Adipose tissue (tissue), 3 donors: Measurements from ENCODE around the gene ENOSF1. TPM values are rescaled to one million over a fixed set of nuclear protein-coding genes. Genes with fewer than 3 reads are reported as not detected.

Source experiments
- H3K27ac ChIP-seq: one replicate; pipeline ENCODE4 v1.5.1; 2013; ENCODE audit warnings: low read depth, low read length
- WGBS, 3 donors: extraction: QIAGEN DNeasy Blood & Tissue Kit; methylation state at CpG; one replicate each; pipeline ENCODE4 v1.1.7; 2013; 5-methylcytosine and 5-hydroxymethylcytosine counted together
- polyA plus RNA-seq, 3 donors: library from polyadenylated mRNA; stranded (reverse); fragments of 200-250 nt; gene quantifications; one replicate each; pipeline ENCODE4 v1.2.3, GENCODE V29; 2013
- donor health status: healthy with polysubstance abuse.
- donor health status: Bipolar disorder and iron deficiency.
- donor health status: healthy.

ENOSF1 gene
- polyA plus RNA-seq, 3 donors = 24.5 to 32.2 (median 27.7) TPM

GRCh38 chr18:655445-655844 is 57.0 kb downstream of the ENOSF1 start:
- WGBS, 3 donors = 88 to 92% (median 90%) methylated on average over 6 of the region's 6 CpGs
- no peak overlapping the region for H3K27ac ChIP-seq

GRCh38 chr18:654601-655000 is 57.8 kb downstream of the ENOSF1 start:
- no peak overlapping the region for H3K27ac ChIP-seq
- 94 to 97% (median 95%) methylated on average over 4 of the region's 4 CpGs for WGBS, 3 donors

DNA sequence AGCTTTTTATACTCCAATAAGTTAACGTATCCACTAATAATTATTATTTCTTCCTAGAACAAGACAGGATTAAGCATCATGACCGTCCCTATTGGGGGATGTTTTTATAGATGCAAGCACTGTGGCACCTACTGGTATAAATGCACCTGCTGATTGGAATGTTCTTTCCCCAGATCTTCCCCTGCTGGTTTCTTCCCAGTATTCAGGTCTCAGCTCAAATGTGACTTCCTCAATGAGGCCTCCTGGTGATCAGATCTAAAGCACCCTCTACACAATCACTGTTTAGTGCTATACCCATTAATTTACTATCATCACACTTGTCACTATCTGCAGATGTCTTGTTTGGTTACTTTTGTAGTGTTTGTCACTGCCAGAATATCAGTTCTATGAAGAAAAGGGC is 58.9 kb downstream of the ENOSF1 start:
- WGBS, 3 donors = 92 to 95% (median 95%) methylated on average over 2 of the region's 2 CpGs

GRCh38 chr18:652131-652530 is 60.3 kb downstream of the ENOSF1 start:
- WGBS, 3 donors = 65 to 86% (median 72%) methylated on average over 4 of the region's 4 CpGs
- H3K27ac ChIP-seq = no peak overlapping the region

More for the DNA sequence above, 58.9 kb downstream of the ENOSF1 start:
- no peak overlapping the region for H3K27ac ChIP-seq

DNA sequence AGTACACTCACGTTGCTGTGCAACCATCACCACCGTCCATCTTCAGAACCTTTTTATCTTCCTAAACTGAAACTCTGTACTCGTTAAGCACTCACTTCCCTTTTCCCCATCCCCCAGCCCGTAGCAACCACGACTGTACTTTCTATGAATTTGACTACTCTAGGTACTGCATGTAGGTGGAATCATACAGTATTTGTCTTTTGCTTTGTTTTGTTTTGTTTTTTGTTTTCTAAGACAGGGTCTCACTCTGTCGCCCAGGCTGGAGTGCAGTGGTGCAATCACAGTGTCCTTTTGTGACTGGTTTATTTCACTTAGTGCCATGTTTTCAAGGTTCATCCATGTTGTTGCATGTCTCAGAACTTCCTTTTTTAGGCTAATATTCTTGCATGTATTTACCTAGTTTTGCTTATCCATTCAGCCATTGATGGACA is 62.0 kb downstream of the ENOSF1 start:
- 32 to 67% (median 40%) methylated on average over 6 of the region's 6 CpGs for WGBS, 3 donors
- H3K27ac ChIP-seq = no peak overlapping the region

DNA sequence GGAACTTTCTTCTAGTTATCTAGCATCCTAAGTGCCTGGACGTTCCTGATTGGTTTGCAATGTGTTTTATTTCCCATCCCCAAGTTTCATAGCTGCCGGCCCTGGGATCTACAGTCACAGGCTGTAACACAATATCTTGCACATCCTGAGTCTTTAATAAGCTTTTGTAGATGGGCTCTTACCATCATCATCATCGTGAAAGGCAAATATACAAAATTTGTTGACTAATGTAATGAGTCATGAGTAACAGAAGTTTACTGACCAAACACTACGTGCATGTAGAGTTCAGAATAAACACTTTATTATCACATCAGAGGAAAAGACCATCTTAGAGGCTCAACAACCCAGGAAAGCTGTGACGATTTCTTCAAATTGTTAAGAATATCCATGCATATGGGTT is 63.1 kb downstream of the ENOSF1 start:
- no peak overlapping the region for H3K27ac ChIP-seq
- 67 to 85% (median 83%) methylated on average over 5 of the region's 5 CpGs for WGBS, 3 donors

DNA sequence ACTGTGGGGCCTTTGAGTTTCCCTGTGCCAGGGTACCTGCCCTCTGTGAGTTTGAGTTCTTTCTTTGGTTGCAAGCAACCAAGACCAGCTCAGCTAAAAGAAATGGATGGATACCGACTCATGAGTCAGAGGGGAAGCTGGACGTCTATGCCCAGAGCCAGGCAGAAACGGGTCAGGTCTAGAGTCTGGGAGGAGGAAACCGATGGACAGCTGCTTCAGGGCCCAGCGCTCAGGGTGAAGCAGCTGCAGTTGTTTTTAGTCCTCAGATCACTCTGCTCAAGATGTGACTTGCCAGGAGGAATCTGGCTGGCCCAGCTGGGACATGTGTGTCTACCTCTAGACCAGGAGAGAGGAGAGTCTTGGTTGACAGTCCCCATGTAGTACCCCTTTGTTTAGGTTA is 65.1 kb downstream of the ENOSF1 start:
- H3K27ac ChIP-seq = no peak overlapping the region
- WGBS, 3 donors = 86 to 89% (median 88%) methylated on average over 5 of the region's 5 CpGs

- H3K27ac ChIP-seq = no peak overlapping the region
- 44 to 52% (median 48%) methylated on average over 2 of the region's 2 CpGs for WGBS, 3 donors
These were observed 67.9 kb downstream of the ENOSF1 start for GRCh38 chr18:644395-645004.

GRCh38 chr18:641224-641623 is 71.2 kb downstream of the ENOSF1 start:
- H3K27ac ChIP-seq = no peak overlapping the region
- WGBS, 3 donors = 89 to 96% (median 92%) methylated on average over 6 of the region's 6 CpGs

- no peak overlapping the region for H3K27ac ChIP-seq
- 52 to 75% (median 72%) methylated on average over 8 of the region's 8 CpGs for WGBS, 3 donors
These were observed 77.3 kb downstream of the ENOSF1 start for GRCh38 chr18:635171-635570.

DNA sequence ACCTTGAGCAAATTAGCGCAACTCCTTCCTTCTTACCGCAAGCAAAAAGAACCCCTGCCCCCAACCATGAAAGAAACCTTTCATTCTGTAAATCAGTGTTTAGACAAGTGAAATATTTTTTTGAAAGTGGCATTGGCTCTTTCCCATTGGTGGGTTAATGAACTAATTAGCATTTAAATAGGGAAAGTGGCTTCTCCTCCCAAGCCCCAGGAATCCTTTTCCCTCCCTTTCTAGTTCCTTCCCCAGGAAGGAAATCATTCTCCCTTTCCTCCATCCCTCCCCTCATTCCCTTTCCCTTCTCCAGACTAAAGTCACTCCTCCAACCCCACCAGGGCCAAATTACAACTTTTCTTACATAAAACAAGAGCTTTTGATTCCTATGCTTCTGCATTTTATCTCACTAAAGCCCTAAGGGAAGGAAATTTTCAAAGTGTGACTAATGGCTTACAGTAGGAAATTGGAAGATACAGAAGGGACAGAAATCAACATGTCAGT is 77.8 kb downstream of the ENOSF1 start:
- no peak overlapping the region for H3K27ac ChIP-seq
- 58 to 81% (median 72%) methylated on average over 2 of the region's 2 CpGs for WGBS, 3 donors

DNA sequence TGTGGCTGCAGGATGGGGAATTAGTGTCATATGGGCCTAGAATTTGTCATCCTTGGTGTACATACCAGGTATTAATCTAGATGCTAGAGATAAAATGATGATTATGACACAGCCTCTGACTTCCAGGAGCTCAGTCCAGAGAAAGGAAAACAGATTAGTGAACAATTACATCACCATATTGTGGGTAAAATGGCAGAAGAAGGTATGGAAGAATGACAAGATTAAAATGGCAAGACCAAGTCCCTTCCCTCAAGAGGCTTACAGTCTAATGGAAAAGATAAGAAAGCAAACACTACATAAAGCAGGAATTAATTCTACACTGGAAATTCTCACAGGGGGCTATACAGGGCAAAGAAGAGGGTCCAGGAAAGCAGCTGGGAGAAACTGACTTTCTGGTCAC is 80.9 kb downstream of the ENOSF1 start:
- no peak overlapping the region for H3K27ac ChIP-seq

- WGBS, 3 donors = 80 to 92% (median 91%) methylated on average over 6 of the region's 6 CpGs
These were observed 82.9 kb downstream of the ENOSF1 start for GRCh38 chr18:629269-630150.

DNA sequence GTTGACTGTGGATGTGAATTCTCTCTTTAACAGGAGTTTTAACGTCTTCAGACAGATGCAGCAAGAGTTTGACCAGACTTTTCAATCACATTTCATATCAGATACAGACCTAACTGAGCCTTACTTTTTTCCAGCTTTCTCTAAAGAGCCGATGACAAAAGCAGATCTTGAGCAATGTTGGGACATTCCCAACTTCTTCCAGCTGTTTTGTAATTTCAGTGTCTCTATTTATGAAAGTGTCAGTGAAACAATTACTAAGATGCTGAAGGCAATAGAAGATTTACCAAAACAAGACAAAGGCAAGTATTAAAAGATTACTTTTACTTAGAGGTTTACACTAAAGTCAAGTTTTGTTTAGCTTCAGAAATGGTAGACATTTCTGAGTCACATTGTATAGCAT is 85.2 kb downstream of the ENOSF1 start:
- no peak overlapping the region for H3K27ac ChIP-seq
- WGBS, 3 donors = 59 to 76% (median 63%) methylated on average over 2 of the region's 2 CpGs

More at GRCh38 chr18:629269-630150, 82.9 kb downstream of the ENOSF1 start:
- no peak overlapping the region for H3K27ac ChIP-seq

- H3K27ac ChIP-seq = no peak overlapping the region
- WGBS, 3 donors = 52 to 69% (median 61%) methylated on average over 11 of the region's 11 CpGs
These were observed 88.4 kb downstream of the ENOSF1 start for GRCh38 chr18:623761-624620.

GRCh38 chr18:622289-622688 is 90.1 kb downstream of the ENOSF1 start:
- 73 to 78% (median 77%) methylated on average over 6 of the region's 6 CpGs for WGBS, 3 donors
- H3K27ac ChIP-seq = no peak overlapping the region

- 50 to 60% (median 58%) methylated on average over 7 of the region's 7 CpGs for WGBS, 3 donors
These were observed 91.0 kb downstream of the ENOSF1 start for GRCh38 chr18:621291-622043.

More at GRCh38 chr18:621291-622043, 91.0 kb downstream of the ENOSF1 start:
- no peak overlapping the region for H3K27ac ChIP-seq
